ENCODE results near the gene ACSL3. TPM values are rescaled to one million over a fixed set of nuclear protein-coding genes. Genes with fewer than 3 reads are reported as not detected.
A peak's percentile ranks its signal among the peaks of the same experiment; 100 is the strongest.
"Not testable (repeated sequence)": the region's sequence is repeated elsewhere in the genome, so short reads cannot be mapped to it uniquely, and the experiment has no call there.

Gene ACSL3
- total RNA-seq, 1 experiment from 2014 or later: 100 TPM

DNA sequence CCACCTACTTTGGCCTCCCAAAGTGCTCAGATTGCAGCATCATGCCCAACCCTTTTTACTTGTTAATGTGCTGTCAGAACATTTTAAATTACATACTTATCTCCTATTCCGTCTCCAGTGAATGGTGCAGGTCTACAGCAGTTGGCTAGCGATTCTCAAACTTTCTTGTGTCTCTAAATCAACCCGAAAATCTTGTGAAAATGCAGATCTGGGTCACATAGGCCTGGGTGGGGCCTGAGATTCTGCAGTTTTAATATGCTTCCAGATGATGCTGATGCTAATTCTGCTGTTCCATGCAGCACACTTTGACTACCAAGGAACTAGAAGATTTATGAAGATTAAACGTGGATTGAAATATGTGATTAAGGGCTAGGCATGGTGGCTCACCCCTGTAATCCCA is 14.8 kb upstream of the ACSL3 start:
- in situ Hi-C loops (cut with HindIII; ENCODE audit: low pct_unique_long_range_greater_than_20kb, low sequenced_read_pairs): no loop called here
- no peak for DNase-seq (ENCODE audit: low read depth)

DNA sequence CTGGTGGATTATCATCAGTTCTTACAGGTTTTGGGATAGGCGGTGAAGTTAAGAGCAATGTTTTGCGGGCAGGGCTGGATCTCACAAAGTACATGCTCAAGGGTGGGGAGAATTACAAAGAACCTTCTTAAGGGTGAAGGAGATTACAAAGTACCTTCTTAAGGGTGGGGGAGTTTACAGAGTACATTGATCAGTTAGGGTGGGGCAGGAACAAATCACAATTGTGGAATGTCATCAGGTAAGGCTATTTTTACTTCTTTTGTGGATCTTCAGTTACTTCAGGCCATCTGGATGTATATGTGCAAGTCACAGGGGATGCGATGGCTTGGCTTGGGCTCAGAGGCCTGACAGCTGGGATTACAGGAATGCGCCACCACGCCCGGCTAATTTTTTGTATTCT is 12.8 kb upstream of the ACSL3 start:
- in situ Hi-C loops (cut with HindIII; ENCODE audit: low pct_unique_long_range_greater_than_20kb, low sequenced_read_pairs); DNase-seq (ENCODE audit: low read depth): not testable (repeated sequence)

DNA sequence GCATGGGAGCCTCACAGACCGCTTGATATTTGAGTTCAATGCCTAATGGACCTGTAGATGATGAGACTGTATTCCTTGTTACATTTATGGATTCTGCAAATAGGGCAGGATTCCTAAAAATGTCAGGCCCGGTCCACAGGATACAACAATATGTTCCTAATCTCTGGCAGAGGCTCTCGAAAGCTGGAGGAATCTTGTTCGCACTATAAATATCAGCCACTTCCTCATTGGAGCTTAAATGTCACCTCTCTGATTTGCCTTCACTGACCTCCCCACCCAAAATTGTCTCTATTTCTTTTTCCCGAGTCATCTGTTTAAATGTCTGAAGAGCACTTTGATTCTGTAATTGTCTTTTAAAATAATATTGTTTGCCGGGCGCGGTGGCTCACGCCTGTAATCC is 12.0 kb upstream of the ACSL3 start:
- no peak for DNase-seq (ENCODE audit: low read depth)
- in situ Hi-C loops (cut with HindIII; ENCODE audit: low pct_unique_long_range_greater_than_20kb, low sequenced_read_pairs): no loop called here

DNA sequence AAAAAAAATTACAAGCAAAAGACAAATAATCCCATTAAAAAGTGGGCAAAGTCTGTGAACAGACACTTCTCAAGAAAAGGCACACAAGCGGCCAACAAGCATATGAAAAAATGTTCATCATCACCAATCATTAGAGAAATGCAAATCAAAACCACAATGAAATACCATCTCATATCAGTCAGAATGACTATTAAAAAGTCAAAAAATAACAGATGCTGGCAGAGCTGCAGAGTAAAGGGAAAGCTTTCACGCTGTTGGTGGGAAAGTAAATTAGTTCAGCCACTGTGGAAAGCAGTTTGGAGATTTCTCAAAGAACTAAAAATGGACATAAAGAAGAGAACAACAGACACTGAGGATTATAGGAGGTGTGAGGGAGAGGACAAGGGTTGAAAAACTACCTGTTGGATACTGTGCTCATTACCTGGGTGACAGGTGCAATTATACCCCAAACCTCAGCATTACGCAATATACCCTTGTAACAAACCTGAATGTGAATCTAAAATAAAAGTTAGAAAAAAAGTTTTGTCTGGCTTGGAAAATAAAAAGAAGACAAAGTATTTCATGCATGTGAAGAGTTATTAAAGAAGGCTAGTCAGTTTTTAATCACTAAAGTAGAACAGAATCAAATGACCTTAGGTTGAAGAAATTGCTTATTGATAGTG is 8.7 kb upstream of the ACSL3 start:
- no peak for DNase-seq (ENCODE audit: low read depth)
- in situ Hi-C loops (cut with HindIII; ENCODE audit: low pct_unique_long_range_greater_than_20kb, low sequenced_read_pairs): no loop called here

DNA sequence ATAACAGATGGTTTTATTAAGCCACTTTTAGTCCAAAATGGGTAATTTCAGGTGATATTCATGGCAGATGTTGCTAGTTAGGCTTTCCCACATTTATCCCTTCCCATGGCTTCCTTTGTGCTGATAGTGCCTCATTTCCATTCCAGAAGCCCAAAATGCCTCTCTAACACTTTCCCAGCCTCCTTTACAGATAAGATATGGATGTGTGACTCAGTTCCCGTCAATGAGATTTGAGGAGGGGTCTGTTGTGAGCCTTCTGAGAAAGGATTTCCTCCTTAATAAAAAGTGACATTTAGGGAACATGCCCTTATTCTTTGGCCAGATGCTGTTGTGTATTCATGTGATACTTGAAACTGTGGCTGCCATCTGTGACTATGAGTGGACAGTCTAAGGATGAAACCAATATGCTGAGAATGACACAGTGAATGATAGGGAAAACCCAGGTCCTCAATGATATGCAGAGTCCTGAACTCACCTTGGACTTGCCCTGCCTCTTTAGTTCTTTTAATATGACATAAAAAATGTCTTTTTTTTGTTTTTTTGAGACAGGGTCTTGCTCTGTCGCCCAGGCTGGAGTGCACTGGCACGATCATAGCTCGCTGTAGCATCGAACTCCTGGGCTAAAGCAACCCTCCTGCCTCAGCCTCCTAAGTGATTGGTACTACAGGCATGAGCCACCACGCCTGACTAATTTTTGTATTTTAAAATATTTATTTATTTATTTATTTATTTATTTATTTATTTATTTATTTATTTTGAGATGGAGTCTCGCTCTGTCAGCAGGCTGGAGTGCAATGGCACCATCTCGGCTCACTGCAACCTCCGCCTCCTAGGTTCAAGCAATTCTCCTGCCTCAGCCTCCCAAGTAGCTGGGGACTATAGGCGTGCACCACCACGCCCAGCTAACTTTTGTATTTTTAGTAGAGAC is 5.8 kb upstream of the ACSL3 start:
- DNase-seq (ENCODE audit: low read depth): no peak
- in situ Hi-C loops (cut with HindIII; ENCODE audit: low pct_unique_long_range_greater_than_20kb, low sequenced_read_pairs): no loop called here

- peak; percentile 79 for DNase-seq (ENCODE audit: low read depth)
- in situ Hi-C loops (cut with HindIII; ENCODE audit: low pct_unique_long_range_greater_than_20kb, low sequenced_read_pairs): no loop called here
Observed at GRCh38 chr2:222859786-222860612, 837 bp upstream of the ACSL3 start.

- in situ Hi-C loops (cut with HindIII; ENCODE audit: low pct_unique_long_range_greater_than_20kb, low sequenced_read_pairs): no loop called here
Observed at GRCh38 chr2:222861411-222862105, 722 bp downstream of the ACSL3 start.

GRCh38 chr2:222862106-222862908 is 1.5 kb downstream of the ACSL3 start:
- in situ Hi-C loops (cut with HindIII; ENCODE audit: low pct_unique_long_range_greater_than_20kb, low sequenced_read_pairs): no loop called here

More at GRCh38 chr2:222861411-222862105, 722 bp downstream of the ACSL3 start:
- no peak for DNase-seq (ENCODE audit: low read depth)

DNA sequence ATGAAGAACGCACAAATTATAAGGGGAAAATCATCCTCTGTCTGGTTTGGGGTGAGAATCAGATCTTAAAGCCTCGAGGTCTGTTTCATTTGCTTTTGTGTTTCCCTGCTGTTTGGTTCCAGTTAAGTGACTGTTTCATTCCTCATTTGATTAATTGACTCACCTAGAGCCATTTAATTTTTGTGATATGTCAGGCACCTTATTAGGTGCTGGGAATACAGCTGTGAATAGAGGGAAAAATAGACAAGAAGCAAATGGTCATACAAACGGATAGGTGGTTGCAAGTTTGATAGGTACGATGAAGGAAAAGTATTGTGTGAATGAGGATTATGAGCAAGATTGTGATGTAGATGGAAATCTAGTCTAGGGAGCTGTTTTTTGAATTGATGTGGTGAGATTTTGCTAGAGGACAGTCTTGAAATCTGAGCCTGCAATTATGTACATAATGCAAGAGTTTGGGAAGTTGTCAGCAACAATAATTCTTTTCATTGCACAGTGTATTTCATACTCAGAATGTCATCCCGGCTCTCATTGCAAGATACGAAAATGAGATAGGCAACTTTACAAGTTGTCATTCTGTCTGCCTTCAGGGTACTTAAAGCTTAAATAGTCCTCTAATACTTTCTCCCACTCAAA is 2.2 kb downstream of the ACSL3 start:
- DNase-seq (ENCODE audit: low read depth): no peak
- in situ Hi-C loops (cut with HindIII; ENCODE audit: low pct_unique_long_range_greater_than_20kb, low sequenced_read_pairs): no loop called here

More at GRCh38 chr2:222862106-222862908, 1.5 kb downstream of the ACSL3 start:
- peak; percentile 33 for DNase-seq (ENCODE audit: low read depth)

DNA sequence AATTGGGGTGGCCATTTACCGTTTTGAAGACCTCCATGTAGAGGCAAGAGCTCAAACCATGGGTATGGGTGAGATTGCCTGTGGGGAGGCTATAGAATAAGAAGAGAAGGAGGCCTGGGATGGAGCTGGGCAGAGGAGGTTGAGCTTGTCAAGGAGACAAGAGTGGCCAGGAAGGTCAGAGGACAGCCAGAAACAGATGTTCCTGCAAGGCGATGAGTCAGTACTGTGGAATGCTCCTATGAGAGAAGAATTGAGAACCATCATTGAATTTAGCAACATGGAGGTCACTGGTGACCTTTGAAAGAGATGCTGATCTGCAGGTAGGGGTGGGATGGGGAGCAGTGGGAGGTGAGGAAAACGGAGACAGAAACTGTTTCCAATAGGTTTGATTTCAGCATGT is 3.5 kb downstream of the ACSL3 start:
- DNase-seq (ENCODE audit: low read depth): peak; percentile 15
- in situ Hi-C loops (cut with HindIII; ENCODE audit: low pct_unique_long_range_greater_than_20kb, low sequenced_read_pairs): no loop called here

- DNase-seq (ENCODE audit: low read depth): no peak
- in situ Hi-C loops (cut with HindIII; ENCODE audit: low pct_unique_long_range_greater_than_20kb, low sequenced_read_pairs): no loop called here
Observed at GRCh38 chr2:222865301-222865700, 4.5 kb downstream of the ACSL3 start.

GRCh38 chr2:222866358-222866960 is 5.6 kb downstream of the ACSL3 start:
- in situ Hi-C loops (cut with HindIII; ENCODE audit: low pct_unique_long_range_greater_than_20kb, low sequenced_read_pairs): no loop called here
- DNase-seq (ENCODE audit: low read depth): no peak

DNA sequence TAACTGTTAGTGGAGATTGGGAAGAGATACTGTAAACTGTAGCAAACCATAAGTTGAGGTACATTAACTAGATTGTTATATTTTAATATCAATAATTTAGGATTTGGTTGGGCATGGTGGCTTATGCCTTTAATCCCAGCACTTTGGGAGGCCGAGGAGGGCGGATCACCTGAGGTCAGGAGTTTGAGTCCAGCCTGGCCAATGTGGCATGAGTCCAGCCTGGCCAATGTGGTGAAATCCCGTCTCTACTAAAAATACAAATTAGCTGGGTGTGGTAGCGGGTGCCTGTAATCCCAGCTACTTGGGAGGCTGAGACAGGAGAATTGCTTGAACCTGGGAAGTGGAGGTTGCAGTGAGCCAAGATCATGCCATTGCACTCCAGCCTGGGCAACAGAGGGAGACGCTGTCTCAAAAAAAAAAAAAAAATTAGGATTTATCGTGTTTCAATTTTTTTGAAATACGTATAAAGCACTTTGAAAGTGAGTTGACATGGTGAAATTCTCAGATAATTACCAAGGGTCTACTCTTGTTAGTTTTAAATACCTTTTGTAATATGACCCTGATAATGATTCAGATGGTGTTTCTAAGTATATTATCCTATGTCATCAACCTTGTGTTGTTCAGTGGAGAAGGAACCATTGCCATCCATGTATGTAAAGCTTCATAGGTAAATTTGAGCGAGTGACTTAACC is 7.9 kb downstream of the ACSL3 start:
- DNase-seq (ENCODE audit: low read depth); in situ Hi-C loops (cut with HindIII; ENCODE audit: low pct_unique_long_range_greater_than_20kb, low sequenced_read_pairs): not testable (repeated sequence)

DNA sequence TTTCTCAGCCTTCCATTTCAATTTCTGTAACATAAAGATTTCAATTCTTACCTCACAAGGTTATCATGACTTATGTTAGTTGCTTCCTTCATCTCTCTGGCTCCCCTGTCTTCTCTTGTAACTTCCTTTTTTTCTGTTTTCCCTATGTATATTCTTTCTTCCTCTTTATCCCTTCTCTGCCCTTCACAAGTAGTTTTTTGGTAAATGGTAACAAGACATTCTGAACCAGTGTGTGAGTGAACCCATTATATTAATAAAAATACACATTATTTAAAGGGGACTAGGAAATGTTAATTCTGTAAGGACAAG is 8.4 kb downstream of the ACSL3 start:
- in situ Hi-C loops (cut with HindIII; ENCODE audit: low pct_unique_long_range_greater_than_20kb, low sequenced_read_pairs): no loop called here
- no peak for DNase-seq (ENCODE audit: low read depth)

DNA sequence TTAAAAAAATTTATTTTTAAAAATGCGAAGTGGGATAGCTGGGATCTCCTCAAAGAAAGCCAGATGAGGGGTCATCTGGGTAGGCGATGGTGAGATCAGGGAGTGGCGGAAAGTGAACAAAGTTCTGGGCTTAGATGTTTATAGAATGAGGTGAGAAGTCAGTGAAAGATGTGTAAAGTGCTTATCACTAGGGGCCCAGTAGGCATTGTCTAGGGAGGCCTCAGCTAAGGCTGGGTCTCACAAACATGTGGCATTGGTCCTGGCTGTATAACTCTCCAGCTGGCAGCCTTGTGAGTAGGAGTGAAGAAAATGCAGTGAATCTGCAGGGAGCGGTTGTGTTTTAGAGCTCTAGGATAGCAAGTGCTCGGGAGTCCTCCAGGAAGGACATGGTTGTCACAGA is 10.5 kb downstream of the ACSL3 start:
- in situ Hi-C loops (cut with HindIII; ENCODE audit: low pct_unique_long_range_greater_than_20kb, low sequenced_read_pairs): no loop called here
- DNase-seq (ENCODE audit: low read depth): no peak

- no peak for DNase-seq (ENCODE audit: low read depth)
- in situ Hi-C loops (cut with HindIII; ENCODE audit: low pct_unique_long_range_greater_than_20kb, low sequenced_read_pairs): no loop called here
Observed at GRCh38 chr2:222872551-222872950, 11.7 kb downstream of the ACSL3 start.

All from Caki2 (cell line).